HepG2 (cell line): ENCODE data around the gene GDF9. TPM values are rescaled to one million over a fixed set of nuclear protein-coding genes. Genes with fewer than 3 reads are reported as not detected.

Experiments
- AHR ChIP-seq: IDR thresholded peaks from 2 replicates; pipeline ENCODE4 v1.6.1; 2018; ENCODE audit warnings: missing genetic modification reagents, missing compliant biosample characterization
- ARHGAP35 ChIP-seq: sonication (generic); formaldehyde crosslinking; IDR thresholded peaks from 2 replicates; pipeline ENCODE4 v1.9.0; 2022; ENCODE audit warnings: mild to moderate bottlenecking, inconsistent platforms, moderate library complexity, missing genetic modification reagents, borderline replicate concordance
- CAMTA2 ChIP-seq: sonication (generic); formaldehyde crosslinking; IDR thresholded peaks from 2 replicates; pipeline ENCODE4 v1.4.0; 2020; ENCODE audit warnings: mild to moderate bottlenecking, missing genetic modification reagents, borderline replicate concordance
- CHD2 ChIP-seq: IDR thresholded peaks from 2 replicates; pipeline ENCODE4 v1.6.1; 2011; ENCODE audit warnings: low read depth, low read length, improper control_type of control experiment
- DPF2 ChIP-seq: sonication (generic); formaldehyde crosslinking; IDR thresholded peaks from 2 replicates; pipeline ENCODE4 v1.4.0; 2020; ENCODE audit warnings: mild to moderate bottlenecking, low read depth, missing genetic modification reagents, borderline replicate concordance
- NFIB ChIP-seq: sonication (generic); formaldehyde crosslinking; IDR thresholded peaks from 2 replicates; pipeline ENCODE4 v1.9.0; 2021; ENCODE audit warnings: missing genetic modification reagents, mild to moderate bottlenecking, borderline replicate concordance
- RFX5 ChIP-seq: IDR thresholded peaks from 2 replicates; pipeline ENCODE4 v1.6.1; 2011; ENCODE audit warnings: low read depth, low read length, improper control_type of control experiment
- STAG1 ChIP-seq: sonication (generic); formaldehyde crosslinking; IDR thresholded peaks from 2 replicates; pipeline ENCODE4 v1.4.0; 2020; ENCODE audit warnings: missing genetic modification reagents
- ZFP37 ChIP-seq: sonication (generic); formaldehyde crosslinking; IDR thresholded peaks from 2 replicates; pipeline ENCODE4 v1.4.0; 2020; ENCODE audit warnings: missing genetic modification reagents, borderline replicate concordance
- ZMYM4 ChIP-seq: sonication (generic); formaldehyde crosslinking; IDR thresholded peaks from 2 replicates; pipeline ENCODE4 v1.8.1; 2023; ENCODE audit warnings: mild to moderate bottlenecking, missing genetic modification reagents
- ZNF10 ChIP-seq: sonication (generic); formaldehyde crosslinking; IDR thresholded peaks from 2 replicates; pipeline ENCODE4 v1.4.0; 2020; ENCODE audit warnings: mild to moderate bottlenecking, low read depth, missing genetic modification reagents, borderline replicate concordance
- ZNF777 ChIP-seq: sonication (generic); formaldehyde crosslinking; IDR thresholded peaks from 2 replicates; pipeline ENCODE4 v1.4.0; 2020; ENCODE audit warnings: missing genetic modification reagents
- ZSCAN20 ChIP-seq: sonication (generic); formaldehyde crosslinking; IDR thresholded peaks from 2 replicates; pipeline ENCODE4 v1.4.0; 2020; ENCODE audit warnings: missing genetic modification reagents, mild to moderate bottlenecking, borderline replicate concordance
- polyA plus RNA-seq, 8 experiments: library from polyadenylated mRNA; depleted of rRNA in 3 of 8; stranded (reverse) in 7 of 8; unstranded in 1 of 8; fragments of >200 nt; fragmentation: Illumina TruSeq in 4 of 8; extraction: Trizol in 4 of 8; gene quantifications; 2 replicates each; pipeline versions ENCODE4 v1.2.1 to v1.2.3, GENCODE V29; 2011 to 2016; ENCODE audit warnings: low read depth in 4 of 8, missing spikeins in 1 of 8, mixed read lengths in 1 of 8; ENCODE audit not compliant: insufficient read depth in 1 of 8
- total RNA-seq, 5 experiments: library from RNA; depleted of rRNA; stranded (reverse); fragments of >200 nt; fragmentation: Illumina TruSeq; extraction: Trizol; gene quantifications; 2 replicates each; pipeline ENCODE4 v1.2.3, GENCODE V29; 2016; ENCODE audit warnings: low read depth in 1 of 5
- TF ChIP-seq, protein P1 (sequence below): IDR thresholded peaks from 2 replicates; pipeline ENCODE4 v1.6.1; 2016; ENCODE audit warnings: low read depth, missing genetic modification reagents, missing compliant biosample characterization
- TF ChIP-seq, protein P2 (sequence below): sonication (generic); formaldehyde crosslinking; IDR thresholded peaks from 2 replicates; pipeline ENCODE4 v1.4.0; 2020; ENCODE audit warnings: mild to moderate bottlenecking, missing genetic modification reagents
- TF ChIP-seq, protein P3 (sequence below): sonication (generic); formaldehyde crosslinking; IDR thresholded peaks from 2 replicates; pipeline ENCODE4 v1.5.0; 2020; ENCODE audit warnings: missing genetic modification reagents, mild to moderate bottlenecking, borderline replicate concordance
- TF ChIP-seq, protein P4 (sequence below): IDR thresholded peaks from 2 replicates; pipeline ENCODE4 v1.6.1; 2016; ENCODE audit warnings: missing biosample characterization, missing genetic modification reagents, low read depth
- TF ChIP-seq, protein P5 (sequence below), 2 experiments: sonication (generic) in 1 of 2; formaldehyde crosslinking in 1 of 2; IDR thresholded peaks; 2 replicates each; pipeline versions ENCODE4 v1.5.1 to v1.6.1; 2011 to 2020; ENCODE audit warnings: borderline replicate concordance in 1 of 2, low read depth in 1 of 2, low read length in 1 of 2, mild to moderate bottlenecking in 1 of 2, missing genetic modification reagents in 1 of 2, moderate library complexity in 1 of 2

GDF9 gene
- total and polyA plus RNA-seq, 2 of the 13 experiments (the other 11 are each of a cell fraction or from before 2014, with no cell fraction given): 0.33 to 0.38 TPM

DNA sequence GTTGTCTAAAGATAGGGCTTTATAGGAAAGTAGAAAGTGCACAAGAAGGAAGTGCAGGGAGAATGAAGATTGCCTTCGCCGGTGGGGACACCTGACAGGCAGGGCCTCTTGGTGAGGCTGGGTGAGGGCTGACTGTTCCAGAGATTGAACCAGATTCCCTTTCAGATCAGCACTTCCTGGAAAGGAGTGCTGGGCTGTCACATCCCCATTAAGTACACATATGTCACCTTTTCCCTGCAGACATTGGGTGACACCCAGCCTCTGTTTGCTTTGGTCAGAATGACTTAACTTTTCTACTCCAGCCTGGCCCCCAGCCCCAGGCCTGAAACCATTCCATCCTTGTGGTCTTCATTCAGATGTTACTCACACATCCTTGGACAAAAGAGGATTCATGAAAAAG is 28.4 kb downstream of the GDF9 start (continued):
- TF ChIP-seq, protein P1, sequence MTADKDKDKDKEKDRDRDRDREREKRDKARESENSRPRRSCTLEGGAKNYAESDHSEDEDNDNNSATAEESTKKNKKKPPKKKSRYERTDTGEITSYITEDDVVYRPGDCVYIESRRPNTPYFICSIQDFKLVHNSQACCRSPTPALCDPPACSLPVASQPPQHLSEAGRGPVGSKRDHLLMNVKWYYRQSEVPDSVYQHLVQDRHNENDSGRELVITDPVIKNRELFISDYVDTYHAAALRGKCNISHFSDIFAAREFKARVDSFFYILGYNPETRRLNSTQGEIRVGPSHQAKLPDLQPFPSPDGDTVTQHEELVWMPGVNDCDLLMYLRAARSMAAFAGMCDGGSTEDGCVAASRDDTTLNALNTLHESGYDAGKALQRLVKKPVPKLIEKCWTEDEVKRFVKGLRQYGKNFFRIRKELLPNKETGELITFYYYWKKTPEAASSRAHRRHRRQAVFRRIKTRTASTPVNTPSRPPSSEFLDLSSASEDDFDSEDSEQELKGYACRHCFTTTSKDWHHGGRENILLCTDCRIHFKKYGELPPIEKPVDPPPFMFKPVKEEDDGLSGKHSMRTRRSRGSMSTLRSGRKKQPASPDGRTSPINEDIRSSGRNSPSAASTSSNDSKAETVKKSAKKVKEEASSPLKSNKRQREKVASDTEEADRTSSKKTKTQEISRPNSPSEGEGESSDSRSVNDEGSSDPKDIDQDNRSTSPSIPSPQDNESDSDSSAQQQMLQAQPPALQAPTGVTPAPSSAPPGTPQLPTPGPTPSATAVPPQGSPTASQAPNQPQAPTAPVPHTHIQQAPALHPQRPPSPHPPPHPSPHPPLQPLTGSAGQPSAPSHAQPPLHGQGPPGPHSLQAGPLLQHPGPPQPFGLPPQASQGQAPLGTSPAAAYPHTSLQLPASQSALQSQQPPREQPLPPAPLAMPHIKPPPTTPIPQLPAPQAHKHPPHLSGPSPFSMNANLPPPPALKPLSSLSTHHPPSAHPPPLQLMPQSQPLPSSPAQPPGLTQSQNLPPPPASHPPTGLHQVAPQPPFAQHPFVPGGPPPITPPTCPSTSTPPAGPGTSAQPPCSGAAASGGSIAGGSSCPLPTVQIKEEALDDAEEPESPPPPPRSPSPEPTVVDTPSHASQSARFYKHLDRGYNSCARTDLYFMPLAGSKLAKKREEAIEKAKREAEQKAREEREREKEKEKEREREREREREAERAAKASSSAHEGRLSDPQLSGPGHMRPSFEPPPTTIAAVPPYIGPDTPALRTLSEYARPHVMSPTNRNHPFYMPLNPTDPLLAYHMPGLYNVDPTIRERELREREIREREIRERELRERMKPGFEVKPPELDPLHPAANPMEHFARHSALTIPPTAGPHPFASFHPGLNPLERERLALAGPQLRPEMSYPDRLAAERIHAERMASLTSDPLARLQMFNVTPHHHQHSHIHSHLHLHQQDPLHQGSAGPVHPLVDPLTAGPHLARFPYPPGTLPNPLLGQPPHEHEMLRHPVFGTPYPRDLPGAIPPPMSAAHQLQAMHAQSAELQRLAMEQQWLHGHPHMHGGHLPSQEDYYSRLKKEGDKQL (CRISPR knock-in tag): no peak; the same call in 1 of the 2 replicates
- TF ChIP-seq, protein P2, sequence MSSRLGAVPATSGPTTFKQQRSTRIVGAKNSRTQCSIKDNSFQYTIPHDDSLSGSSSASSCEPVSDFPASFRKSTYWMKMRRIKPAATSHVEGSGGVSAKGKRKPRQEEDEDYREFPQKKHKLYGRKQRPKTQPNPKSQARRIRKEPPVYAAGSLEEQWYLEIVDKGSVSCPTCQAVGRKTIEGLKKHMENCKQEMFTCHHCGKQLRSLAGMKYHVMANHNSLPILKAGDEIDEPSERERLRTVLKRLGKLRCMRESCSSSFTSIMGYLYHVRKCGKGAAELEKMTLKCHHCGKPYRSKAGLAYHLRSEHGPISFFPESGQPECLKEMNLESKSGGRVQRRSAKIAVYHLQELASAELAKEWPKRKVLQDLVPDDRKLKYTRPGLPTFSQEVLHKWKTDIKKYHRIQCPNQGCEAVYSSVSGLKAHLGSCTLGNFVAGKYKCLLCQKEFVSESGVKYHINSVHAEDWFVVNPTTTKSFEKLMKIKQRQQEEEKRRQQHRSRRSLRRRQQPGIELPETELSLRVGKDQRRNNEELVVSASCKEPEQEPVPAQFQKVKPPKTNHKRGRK (CRISPR knock-in tag): no peak
- TF ChIP-seq ZFP37 (CRISPR knock-in tag) (no peak), DPF2 (CRISPR knock-in tag) (peak; percentile 68; the same call in 1 of the 2 replicates), NFIB (CRISPR knock-in tag) (no peak), ARHGAP35 (no peak), CHD2 (no peak), STAG1 (no peak), ZMYM4 (CRISPR knock-in tag) (no peak), AHR (CRISPR knock-in tag) (no peak; the same call in 1 of the 2 replicates), ZSCAN20 (no peak), ZNF777 (CRISPR knock-in tag) (0 out of 2 replicates have a peak, but pooled peaks have one; percentile 22), CAMTA2 (no peak), ZNF10 (CRISPR knock-in tag) (no peak), RFX5 (no peak)
- TF ChIP-seq, protein P3, sequence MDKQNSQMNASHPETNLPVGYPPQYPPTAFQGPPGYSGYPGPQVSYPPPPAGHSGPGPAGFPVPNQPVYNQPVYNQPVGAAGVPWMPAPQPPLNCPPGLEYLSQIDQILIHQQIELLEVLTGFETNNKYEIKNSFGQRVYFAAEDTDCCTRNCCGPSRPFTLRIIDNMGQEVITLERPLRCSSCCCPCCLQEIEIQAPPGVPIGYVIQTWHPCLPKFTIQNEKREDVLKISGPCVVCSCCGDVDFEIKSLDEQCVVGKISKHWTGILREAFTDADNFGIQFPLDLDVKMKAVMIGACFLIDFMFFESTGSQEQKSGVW (CRISPR knock-in tag): no peak
- TF ChIP-seq, protein P4, sequence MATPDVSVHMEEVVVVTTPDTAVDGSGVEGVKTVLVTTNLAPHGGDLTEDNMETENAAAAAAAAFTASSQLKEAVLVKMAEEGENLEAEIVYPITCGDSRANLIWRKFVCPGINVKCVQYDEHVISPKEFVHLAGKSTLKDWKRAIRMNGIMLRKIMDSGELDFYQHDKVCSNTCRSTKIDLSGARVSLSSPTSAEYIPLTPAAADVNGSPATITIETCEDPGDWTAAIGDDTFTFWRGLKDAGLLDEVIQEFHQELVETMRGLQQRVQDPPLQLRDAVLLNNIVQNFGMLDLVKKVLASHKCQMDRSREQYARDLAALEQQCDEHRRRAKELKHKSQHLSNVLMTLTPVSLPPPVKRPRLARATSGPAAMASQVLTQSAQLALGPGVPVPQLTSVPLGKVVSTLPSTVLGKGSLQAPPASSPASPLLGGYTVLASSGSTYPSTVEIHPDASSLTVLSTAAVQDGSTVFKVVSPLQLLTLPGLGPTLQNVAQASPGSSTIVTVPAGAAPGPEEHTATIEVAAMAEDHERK (CRISPR knock-in tag): no peak
- TF ChIP-seq, protein P5, sequence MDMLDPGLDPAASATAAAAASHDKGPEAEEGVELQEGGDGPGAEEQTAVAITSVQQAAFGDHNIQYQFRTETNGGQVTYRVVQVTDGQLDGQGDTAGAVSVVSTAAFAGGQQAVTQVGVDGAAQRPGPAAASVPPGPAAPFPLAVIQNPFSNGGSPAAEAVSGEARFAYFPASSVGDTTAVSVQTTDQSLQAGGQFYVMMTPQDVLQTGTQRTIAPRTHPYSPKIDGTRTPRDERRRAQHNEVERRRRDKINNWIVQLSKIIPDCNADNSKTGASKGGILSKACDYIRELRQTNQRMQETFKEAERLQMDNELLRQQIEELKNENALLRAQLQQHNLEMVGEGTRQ (IDR thresholded peaks at IDR 0.05; ENCODE audit: low read depth, low read length): no peak
- TF ChIP-seq, protein P5 (CRISPR knock-in tag; IDR thresholded peaks at IDR 0.05; ENCODE audit: borderline replicate concordance): no peak
